T1000 (cell line): ENCODE data around the gene TMEM247.

ENCODE experiments used
- DNase-seq: peaks from one replicate; lab custom pipeline; 2025; ENCODE audit warnings: mixed read lengths; lab: John Stamatoyannopoulos, UW

The TMEM247 gene

DNA sequence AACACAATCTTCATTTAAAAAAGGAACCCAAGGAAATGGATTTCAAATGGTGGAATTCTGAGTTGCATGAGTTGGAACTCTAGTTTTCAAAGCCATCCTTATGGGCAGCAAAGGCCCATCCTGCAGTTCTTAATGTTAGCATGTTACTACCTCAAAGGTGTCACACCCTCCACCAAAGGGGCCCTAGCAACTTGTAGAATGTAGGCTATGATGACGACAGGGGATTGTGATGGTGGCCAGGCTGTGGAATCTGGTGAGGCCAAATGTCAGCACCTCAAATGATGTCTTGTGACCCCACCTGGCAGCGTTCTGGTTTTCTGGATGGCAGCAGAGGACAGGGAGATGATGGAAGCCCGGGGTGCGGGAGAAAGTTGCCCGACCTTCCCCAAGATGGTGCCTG is at the start of gene TMEM247:
Gene TMEM247, plus strand, starts transcription at position 301 of the 400 bp plus-strand sequence.
- no peak for DNase-seq

DNA sequence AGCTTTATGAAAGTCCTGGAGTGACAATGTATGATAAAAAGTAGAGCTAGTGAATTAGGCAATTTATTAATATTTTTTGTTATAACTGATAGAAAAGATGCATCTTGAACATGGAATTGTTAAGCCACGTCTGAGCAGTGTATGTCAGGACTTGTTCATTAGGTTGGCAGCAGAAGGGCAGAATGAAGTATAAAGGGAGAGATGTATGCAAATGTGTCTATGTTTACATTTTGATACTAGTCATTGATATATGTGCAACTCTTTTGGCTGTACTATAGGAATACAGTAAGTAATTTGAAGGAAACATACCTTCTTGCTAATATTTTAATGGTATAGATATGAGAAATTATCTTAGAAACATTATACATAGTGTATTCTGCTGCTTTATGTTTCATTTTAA is 49.0 kb upstream of the TMEM247 start:
- no peak for DNase-seq

DNA sequence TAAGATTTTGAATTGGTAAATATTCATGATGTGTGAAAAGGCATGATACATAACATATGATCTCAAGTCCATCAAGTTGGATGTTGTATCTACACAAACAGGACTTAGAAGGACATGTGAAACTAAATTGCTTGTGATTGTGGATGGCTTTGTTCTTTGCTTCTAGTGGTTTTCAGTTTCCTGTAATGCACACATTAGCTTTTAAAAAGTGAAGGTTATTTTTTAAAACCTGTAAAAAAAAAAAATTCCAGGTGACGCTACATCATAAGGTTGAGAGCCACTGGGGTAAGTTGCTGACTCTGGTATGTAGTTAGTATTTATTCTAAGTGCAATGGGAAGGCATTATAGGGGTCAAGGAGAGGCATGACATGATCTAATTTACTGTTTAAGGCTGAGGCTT is 48.4 kb upstream of the TMEM247 start:
- DNase-seq = no peak

DNA sequence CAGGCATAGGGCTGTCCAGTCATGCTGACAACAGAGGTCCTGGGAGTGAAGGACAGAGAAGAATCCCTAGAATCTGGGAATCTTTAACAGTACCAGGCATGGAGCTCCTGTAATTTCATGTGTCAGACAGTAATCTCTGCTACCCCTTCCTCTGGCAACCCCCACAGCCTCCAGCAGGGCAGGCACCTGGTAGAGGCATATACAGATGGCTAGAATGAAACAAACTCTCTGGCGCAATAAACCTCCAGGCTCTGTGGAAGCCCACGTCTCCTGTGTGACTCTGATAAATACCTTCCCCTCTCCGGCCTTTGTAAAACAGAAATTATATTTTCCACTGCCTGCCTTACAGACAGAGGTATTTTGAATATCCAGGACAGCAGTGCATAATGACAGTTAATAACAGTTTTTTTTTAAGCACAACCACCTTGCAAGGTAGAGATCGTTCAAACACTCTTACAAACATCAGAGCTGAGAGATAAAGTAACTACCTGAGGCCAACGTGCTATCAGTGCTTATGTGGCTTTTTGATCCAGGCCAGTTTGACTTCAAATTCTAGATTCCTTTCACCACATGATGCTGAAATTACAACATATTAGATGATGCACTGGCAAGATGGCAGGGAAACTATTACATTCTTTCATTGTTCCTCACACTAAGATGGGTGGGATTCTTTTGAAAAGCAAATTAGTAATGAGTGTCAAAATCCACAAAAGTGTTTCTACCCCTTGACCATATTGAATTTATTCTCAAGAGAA is 47.7 kb upstream of the TMEM247 start:
- no peak for DNase-seq

DNA sequence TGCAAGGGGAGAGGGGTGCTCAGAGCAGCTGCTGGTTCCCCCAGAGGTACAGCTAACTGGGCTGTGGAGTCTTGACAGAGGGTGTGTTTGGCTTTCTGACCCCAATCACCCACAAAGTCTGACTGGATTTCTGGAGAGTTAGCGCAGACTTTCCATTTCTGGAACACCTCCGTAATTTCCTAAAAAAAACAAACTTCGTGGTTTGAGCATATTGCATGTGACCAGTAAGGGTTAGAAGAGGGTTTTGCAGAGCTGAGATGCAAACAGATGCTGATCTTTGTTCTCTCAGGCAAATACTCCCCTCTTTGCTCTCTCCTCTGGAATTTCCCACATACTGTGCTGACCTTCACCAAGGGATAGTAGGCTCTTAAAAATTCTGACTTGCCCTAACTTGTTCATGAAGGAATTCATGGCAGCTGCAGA is 44.5 kb upstream of the TMEM247 start:
- no peak for DNase-seq

DNA sequence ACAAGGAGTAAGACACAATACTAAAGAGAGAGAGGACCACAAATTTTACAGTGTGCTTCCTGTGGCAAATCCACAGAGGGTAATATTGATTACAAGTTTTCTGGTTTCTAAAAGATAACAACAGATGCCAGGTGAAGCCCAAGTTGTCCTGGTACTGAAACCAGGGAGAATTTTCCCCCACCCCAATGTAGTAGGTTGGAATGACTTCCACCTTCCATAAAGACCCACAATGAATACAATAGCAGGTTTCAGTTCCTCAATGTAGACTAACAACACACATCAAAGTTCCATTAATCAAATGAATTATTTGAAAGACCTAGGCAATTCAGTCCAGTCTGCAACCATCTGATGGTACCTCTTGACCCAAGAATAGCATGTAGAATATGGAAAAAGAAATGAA is 44.0 kb upstream of the TMEM247 start:
- DNase-seq = no peak

DNA sequence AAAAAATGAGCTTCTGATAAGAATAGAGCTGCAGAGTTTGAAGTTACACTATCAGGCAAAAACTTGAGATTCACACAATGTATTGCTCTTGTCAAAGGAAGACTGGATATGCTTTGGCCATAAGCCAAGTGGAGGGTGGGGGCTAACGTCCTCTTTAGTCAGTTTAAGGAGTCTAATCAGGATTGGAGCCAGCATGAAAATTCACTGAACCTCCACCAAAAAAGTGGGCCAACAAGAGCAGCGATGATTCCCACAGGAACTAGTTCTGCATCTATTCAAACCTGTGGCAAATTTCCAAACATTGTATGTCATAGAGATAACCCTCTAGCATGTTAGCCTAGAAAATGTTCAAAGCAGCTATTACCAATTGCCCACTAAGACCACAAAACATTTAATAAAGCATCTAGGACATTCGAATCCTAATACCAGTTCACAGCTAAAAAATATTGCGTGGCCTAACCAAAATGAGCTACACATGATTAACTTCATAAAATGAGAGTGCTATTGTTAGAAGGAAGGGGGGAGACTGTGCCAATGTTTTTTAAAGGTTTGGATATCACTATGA is 43.5 kb upstream of the TMEM247 start:
- no peak for DNase-seq

DNA sequence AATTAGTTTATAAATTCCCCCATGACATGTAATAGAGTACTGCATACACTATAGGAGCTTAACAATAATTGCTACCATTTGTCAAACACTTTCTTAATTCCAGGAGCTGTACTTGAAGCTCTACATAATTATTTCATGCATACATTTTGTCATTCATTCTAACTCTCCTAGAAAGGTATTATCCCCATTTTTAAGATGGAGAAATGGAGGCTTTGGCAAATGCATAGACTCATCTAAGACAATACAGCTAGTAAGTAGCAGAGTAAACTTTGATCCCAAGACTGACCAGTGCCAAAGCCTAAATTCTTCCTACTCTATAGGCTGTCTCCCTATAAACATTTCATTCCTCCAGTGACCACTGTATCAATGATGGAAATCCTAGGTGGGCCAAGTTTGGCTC is 42.6 kb upstream of the TMEM247 start:
- DNase-seq = no peak

DNA sequence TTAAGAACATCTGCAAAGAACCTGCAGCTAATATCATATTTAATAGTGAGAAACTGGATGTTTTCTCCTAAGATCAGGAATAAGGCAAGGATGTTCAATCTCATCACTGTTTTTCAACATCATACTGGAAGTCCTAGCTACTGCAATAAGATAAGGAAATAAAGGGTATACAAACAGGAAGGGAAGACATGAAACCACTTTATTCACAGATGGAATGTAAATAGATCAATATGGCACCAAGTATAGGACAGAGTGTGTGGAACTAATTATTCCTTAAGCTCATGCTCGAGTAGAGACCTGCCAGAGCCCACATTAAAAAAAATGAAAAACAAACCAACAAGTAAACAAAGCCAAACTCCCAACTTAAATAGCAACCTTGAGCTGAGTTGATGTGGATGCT is 41.3 kb upstream of the TMEM247 start:
- no peak for DNase-seq

DNA sequence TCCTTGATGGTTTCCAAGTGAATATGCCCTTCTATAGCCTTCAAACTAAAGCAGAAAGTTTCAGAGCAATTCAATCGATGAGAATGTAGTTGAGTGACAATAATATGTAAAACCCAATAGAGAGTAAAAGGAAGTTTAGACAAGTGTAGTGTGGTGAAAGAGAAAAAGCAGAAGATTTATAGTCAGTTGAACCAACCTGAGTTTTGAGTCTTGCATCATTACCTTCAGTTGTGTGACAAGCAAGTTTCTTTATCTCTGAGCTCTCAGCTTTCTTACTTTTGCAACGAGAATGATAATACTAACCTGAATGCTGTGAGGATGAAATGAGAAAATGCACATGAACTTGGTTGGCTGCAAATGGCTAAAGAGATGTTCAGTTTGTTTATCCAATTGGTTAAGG is 40.6 kb upstream of the TMEM247 start:
- DNase-seq = no peak

DNA sequence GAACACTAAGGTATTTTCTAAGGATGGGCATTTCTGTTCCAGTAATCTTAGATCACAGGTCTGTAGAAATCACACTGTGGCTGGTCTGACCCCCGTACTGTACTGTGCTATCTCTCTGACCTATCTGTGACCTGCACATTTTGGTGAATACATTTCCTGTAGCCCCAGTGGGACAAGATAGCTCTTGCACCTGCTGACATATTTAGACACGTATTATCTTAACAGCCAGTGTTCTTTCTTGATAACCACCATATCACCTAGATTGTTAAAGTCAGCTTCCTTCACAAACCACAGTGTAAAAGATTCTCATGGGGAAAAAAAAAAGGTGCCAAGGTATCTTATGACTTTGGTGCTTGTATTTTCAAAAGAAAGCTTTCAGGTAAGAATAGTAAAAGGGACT is 39.8 kb upstream of the TMEM247 start:
- no peak for DNase-seq

DNA sequence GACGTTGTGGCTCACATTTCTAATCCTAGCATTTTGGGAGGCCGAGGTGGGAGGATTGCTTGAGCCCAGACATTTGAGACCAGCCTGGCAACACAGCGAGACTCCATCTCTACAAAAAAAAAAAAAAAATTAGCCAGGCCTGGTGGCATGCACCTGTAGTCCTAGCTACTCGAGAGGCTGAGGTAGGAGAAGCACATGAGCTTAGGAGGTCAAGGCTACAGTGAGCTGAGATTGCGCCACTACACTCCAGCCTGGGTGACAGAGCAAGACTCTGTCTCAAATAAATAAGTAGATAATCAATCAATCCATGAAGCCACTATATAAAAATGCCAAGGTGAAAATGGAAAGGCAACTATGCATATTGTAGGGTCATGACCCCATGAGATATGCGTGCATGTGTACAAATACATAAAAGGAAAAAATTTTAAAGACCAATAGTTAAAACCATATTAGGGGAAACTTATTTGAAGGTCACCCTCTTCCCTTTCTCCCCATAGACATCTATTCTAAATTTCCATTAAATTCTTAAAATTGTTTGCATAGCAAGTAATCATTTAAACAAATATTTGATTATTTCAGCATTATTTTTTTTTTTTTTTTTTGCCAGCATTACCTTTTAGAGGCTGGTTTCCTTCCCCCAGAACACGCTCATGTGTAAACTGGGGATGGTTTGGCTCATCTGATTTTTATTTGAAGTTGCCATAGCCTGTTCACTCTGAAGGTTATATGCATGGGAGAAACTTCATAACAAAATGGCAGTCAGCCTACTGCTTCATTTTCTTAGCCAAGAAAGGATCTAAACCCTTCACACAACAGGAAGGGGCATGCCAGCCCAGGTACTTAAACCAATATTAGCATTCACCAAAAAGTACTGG is 37.3 kb upstream of the TMEM247 start:
- no peak for DNase-seq

DNA sequence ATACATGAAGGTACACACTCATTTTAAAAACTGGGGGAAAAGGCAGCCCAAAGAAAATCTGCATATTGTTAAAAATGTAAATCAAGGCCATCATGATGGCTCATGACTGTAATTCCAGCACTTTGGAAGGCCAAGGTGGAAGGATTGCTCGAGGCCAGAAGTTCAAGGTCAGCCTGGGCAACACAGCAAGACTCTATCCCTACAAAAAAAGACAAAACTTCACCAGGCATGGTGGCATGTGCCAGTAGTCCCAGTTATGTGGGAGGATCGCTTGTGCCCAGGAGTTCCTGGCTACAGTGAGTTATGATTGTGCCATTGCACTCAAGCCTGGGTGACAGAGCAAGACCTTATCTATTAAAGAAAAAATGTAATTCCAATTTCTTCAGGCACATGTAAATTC is 34.6 kb upstream of the TMEM247 start:
- DNase-seq = no peak

DNA sequence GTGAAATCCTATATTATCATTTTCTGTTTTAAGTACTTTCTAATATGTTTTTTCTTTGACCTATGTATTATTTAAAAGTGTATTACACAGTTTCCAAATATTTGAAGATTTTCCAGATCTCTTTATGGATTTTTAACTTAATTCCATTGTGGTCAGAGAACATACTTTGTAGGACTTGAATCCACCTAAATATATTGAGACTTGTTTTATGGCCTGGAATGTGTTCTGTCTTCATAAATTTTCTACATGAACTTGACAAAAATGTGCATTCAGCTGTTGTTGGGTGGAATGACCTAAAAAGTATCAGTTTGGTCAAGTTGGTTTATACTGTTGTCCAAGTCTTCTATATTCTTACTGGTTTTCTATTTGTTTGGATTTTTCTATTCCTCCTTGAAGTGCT is 33.8 kb upstream of the TMEM247 start:
- no peak for DNase-seq

DNA sequence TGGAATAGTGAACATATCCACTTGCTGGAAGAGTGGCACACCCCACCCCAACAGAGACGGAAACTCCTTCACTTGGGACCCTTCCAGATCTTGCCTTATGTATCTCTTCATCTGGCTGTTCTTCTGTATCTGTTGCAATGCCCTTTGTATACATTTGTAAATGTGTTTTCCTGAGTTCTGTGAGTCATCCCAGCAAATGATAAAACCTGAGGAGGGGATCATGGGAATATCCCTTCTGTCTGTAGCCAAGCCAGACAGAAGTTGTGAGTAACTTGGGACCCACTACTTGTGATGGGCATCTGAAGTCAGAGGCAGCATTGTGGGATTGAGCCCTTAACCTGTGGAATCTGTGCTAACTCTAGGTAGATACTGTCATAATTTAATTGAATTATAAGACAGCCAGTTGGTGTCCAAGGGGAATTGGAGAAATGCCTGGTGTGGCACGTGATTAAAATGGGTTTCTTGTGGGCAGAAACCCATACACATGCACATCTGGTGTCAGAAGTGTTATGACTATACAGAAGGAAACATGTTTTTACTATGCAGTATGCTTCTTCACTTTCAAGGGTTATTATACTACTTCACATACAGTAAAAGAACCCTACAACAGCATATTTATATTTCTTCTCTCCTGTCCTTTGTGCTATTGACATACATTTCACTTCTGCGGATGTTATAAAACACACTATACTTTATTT is 32.3 kb upstream of the TMEM247 start:
- no peak for DNase-seq

DNA sequence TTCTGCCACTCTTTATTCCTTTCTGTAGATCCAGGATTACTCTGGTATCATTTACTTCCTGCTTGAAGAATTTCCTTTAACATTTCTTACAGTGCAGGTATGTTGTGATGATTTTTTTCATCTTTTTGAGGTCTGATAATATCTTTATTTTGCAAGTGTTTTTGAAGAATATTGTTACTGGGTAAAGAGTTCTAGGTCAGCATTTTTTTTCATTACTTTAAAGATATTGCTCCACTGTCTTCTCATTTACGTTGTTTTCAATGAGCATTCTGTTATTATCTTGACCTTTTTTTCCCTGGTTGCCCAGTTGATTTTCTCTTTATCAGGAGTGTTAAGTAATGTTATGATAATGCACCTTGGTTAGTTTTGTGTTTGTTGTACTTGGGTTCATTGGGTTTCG is 31.7 kb upstream of the TMEM247 start:
- no peak for DNase-seq

DNA sequence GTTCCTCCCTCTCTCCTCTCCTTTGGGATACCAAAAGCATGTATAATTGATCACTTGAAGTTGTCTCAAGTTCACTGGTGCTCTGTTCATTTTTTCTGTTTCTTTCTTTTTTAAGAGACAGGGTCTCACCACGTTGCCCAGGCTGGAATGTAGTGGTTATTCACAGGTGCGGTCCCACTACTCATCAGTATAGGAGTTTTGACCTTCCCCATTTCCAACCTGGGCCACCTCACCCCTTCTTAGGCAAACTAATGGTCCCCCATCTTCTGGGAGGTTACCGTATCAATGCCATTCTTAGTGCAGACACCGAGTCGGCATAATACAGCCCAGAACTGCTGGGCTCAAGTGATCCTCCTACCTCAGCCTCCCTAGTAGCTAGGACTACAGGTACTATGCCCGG is 31.3 kb upstream of the TMEM247 start:
- DNase-seq = no peak

DNA sequence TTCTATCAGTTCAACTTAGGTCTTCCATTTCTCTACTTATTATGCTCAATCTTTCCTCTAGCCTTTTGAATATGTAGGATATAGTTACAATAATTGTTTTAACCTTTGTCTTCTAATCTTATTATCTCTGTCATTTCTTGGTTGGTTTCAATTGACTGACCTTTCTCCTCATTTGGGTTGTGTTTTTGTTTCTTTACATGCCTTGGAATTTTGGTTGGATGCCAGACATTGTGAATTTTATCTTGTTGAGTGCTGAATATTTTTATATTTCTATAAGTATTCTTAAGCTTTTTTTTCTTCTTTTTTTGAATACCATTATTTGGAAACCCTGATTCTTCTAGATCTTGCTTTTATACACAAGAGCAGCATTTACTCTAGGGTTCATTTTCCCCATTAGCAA is 30.7 kb upstream of the TMEM247 start:
- DNase-seq = no peak

DNA sequence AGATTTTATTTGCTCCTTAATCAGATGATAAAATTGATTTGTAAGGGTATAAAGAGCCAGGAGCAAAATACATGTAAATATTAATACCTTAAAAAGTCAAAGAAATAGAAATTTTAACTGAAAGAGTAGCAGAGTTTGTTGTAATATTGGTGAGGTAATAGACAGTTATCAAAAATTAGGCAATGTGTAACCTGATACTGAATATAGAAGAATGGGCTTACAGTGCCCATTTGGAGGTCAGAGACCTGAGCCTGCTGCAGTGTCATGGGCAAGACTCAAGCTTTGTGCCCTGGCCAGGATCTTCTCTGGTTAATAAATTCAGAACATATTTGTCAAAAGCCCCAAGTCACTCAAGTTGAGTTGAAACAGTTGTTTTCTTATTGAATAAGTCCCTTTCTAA is 29.7 kb upstream of the TMEM247 start:
- DNase-seq = no peak

DNA sequence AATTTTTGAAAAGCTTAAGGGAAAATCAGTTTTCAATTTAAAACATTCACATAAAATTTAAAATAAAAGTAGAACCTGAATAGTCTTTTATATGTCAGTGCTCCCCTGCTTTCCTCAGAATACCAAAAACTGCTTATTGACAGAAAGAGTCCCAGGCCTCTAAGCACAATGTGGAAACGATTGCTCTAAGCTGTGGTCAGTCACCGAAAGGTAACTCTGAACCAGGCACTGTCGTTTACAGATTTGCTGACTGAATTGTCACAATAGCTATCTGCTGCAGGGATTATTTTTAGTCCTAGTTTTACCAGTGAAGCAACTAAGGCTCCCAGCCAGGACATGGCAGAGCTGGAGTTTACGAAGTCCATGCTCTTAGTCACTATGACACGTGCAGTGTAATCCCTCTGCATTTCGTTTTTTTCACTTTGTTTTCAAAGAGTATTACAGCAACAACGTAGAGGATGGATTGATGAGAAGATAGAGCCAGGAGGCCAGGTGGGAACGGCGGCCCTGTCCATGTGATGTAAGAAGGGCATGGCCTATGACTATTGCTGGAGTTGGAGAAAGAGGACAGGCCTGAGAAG is 28.1 kb upstream of the TMEM247 start:
- no peak for DNase-seq

DNA sequence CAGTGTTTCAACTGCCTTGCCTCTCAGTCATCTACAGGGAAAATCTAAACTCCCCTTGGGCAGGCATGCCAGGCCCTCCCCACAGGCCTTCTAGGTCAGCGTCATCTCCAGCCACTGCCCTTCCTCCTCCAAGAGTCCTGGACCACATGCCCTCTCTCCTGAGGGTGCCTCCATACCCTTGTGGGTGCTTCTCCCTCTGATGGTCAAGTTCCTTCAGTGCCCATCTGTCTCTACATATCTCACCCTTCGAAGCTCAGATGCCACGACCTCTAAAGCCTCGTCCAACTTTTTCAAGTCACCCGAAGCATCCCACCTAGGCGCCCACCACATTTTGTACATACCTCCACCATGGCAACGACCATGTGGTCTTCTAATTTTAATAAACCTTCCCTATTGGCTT is 22.6 kb upstream of the TMEM247 start:
- no peak for DNase-seq
